Activated CD4-positive, alpha-beta T cell treated with anti-CD3 and anti-CD28 coated beads for 1 hour (primary cell): ENCODE results near the gene MACO1.
"Not testable (repeated sequence)": the region's sequence is repeated elsewhere in the genome, so short reads cannot be mapped to it uniquely, and the experiment has no call there.

Experiments
- DNase-seq: peaks from one replicate; pipeline ENCODE4 v3.0.0-alpha.2; 2020

MACO1 gene

GRCh38 chr1:25430073-25430966 lies at the start of gene MACO1:
Gene MACO1, plus strand, starts transcription at chr1:25430897. Its CDS starts 202 bp downstream, at chr1:25431099.
- DNase-seq, result peak; percentile 96

- DNase-seq, result not testable (repeated sequence)
These were observed 48.2 kb upstream of the MACO1 start for GRCh38 chr1:25382543-25382942.

GRCh38 chr1:25383090-25383489 lies 47.6 kb upstream of the MACO1 start:
- not testable (repeated sequence) for DNase-seq

- DNase-seq, result not testable (repeated sequence)
These were observed 46.8 kb upstream of the MACO1 start for GRCh38 chr1:25383875-25384274.

- DNase-seq, result not testable (repeated sequence)
These were observed 43.6 kb upstream of the MACO1 start for GRCh38 chr1:25387096-25387495.

GRCh38 chr1:25388691-25389090 lies 42.0 kb upstream of the MACO1 start:
- DNase-seq, result not testable (repeated sequence)

GRCh38 chr1:25389721-25390120 lies 41.0 kb upstream of the MACO1 start:
- not testable (repeated sequence) for DNase-seq

GRCh38 chr1:25392841-25393240 lies 37.9 kb upstream of the MACO1 start:
- no peak for DNase-seq

GRCh38 chr1:25397549-25397948 lies 33.1 kb upstream of the MACO1 start:
- not testable (repeated sequence) for DNase-seq

- DNase-seq, result not testable (repeated sequence)
These were observed 32.6 kb upstream of the MACO1 start for GRCh38 chr1:25398079-25398478.

GRCh38 chr1:25402947-25403803 lies 27.5 kb upstream of the MACO1 start:
- not testable (repeated sequence) for DNase-seq

GRCh38 chr1:25405731-25406305 lies 24.9 kb upstream of the MACO1 start:
- DNase-seq, result not testable (repeated sequence)

- not testable (repeated sequence) for DNase-seq
These were observed 20.9 kb upstream of the MACO1 start for GRCh38 chr1:25409641-25410427.

GRCh38 chr1:25412872-25413623 lies 17.6 kb upstream of the MACO1 start:
- DNase-seq, result not testable (repeated sequence)

- not testable (repeated sequence) for DNase-seq
These were observed 16.5 kb upstream of the MACO1 start for GRCh38 chr1:25414157-25414556.

- not testable (repeated sequence) for DNase-seq
These were observed 16.1 kb upstream of the MACO1 start for GRCh38 chr1:25414578-25414977.

- not testable (repeated sequence) for DNase-seq
These were observed 13.4 kb upstream of the MACO1 start for GRCh38 chr1:25417280-25417679.

GRCh38 chr1:25419339-25419738 lies 11.4 kb upstream of the MACO1 start:
- DNase-seq, result not testable (repeated sequence)

GRCh38 chr1:25420715-25421114 lies 10.0 kb upstream of the MACO1 start, which contains the start of gene RHCE:
Gene RHCE, minus strand, starts transcription at chr1:25420825. Its CDS starts 39 bp downstream, at chr1:25420786.
- not testable (repeated sequence) for DNase-seq

GRCh38 chr1:25423206-25423605 lies 7.5 kb upstream of the MACO1 start:
- DNase-seq, result not testable (repeated sequence)
